GM12873 (cell line): ENCODE measurements around the gene RXRA.

ENCODE experiments used
- TF ChIP-seq, protein P1 (sequence below): IDR thresholded peaks from 2 replicates; pipeline ENCODE4 v1.5.1; 2012; ENCODE audit warnings: low read depth, mild to moderate bottlenecking, moderate library complexity, low read length, control low read depth; ENCODE audit not compliant: insufficient read depth; ENCODE audit errors: missing control alignments

RXRA gene

DNA sequence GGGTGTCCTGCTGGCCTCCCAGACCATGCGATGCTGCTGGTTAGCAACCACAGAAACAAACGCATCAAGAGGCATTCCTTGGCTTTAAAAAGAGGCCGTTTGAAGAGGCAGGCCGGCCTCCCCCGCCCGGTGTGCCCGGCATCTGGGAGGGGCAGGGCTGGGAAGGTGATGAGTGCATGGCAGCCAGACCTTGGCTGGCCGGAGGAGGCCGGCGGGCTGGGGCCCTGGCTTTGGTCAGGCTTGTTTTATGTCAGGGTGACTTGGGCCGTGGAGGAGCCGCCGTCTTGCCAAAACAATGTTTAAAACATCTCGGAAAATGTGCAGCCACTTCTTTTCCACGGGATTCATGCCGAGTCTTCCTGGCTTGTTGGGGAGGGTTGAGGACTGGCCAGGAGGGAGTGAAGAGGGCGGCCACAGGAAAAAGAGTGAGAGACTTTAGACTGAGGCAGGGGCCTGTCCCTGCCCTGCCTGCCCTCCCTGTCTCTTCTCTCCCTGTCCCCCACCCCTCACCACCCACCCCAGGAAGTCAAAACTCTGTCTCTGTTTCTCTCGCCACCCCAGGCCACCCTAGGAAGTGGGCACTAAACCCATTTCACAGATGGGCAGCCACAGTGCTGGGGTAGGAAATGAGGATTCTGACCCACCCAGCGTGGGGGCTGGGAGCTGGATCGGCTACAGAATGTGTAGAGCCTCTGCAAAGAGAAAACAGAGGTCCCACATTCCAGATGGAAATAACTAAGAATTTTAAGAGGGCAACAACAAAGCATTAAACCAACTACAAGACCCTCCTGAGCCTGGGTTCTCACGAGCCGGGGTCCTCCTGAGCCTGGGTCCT is 143.0 kb downstream of the RXRA start:
- TF ChIP-seq, protein P1, sequence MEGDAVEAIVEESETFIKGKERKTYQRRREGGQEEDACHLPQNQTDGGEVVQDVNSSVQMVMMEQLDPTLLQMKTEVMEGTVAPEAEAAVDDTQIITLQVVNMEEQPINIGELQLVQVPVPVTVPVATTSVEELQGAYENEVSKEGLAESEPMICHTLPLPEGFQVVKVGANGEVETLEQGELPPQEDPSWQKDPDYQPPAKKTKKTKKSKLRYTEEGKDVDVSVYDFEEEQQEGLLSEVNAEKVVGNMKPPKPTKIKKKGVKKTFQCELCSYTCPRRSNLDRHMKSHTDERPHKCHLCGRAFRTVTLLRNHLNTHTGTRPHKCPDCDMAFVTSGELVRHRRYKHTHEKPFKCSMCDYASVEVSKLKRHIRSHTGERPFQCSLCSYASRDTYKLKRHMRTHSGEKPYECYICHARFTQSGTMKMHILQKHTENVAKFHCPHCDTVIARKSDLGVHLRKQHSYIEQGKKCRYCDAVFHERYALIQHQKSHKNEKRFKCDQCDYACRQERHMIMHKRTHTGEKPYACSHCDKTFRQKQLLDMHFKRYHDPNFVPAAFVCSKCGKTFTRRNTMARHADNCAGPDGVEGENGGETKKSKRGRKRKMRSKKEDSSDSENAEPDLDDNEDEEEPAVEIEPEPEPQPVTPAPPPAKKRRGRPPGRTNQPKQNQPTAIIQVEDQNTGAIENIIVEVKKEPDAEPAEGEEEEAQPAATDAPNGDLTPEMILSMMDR = no peak

DNA sequence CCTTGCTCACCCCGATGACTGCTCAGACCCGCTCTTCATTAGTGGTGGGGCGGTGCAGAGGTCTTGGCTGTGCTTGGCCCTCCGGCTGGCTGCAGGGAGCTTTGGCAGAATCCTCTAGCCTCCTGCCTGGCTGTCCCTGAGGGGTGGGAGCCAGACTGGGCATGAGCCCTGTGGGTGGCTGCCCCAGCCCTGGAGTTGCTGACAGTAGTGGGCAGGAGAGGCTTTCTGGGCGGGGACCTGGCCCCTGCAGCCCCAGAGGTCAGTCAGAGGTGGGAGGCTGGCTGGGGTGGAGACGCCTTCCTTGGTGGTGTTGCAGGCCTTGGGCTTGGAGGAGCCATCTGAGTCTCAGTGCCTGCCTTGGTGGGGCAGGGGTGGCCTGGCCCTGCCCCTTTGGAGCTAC is 146.0 kb downstream of the RXRA start:
- TF ChIP-seq, protein P1 = no peak

DNA sequence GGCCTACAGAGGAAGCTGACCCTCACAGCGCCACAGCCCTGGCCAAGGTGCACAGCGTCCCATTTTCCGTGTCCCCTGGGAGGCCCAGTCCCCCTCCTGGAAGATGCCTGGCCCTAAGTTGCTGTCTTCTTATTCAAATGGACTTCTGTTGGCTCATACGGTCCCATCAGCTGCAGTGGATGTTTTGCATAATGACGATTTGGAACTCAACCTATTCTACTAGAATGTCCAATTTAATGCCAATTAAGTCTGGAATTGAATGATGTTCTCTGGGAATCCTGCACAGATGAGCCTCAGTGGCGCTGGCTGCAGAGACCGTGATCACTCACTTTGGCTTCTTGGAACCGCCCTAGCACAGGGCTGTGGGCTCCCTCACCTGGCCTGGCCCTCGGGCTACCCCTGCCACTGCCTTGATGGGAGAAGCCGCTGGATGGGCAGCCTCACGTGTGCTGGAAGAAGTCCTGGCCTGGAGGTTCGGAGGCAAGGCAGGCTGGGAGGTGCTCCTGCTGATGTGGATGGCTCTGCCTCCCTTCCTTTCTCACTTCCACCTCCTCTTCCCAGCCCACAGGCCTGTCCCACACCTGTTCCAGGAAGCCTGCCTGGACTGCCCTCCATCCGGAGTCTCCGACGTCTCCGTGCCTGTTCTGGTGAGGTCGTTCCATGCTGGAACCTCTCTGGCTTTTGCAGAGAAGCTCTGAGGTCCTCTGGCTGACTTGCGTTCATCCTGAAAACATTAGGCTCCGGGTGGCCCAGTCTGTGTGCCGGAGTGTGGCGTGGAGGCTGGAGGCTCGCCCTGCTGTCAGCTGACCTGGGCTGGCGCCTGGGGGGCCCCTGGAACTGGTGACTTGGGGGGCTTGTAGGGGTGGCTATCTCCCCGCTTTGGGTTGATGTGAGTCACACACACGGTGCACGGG is 147.1 kb downstream of the RXRA start:
- TF ChIP-seq, protein P1 = no peak

GRCh38 chr9:134474055-134474370 is 147.8 kb downstream of the RXRA start:
- TF ChIP-seq, protein P1 = no peak

DNA sequence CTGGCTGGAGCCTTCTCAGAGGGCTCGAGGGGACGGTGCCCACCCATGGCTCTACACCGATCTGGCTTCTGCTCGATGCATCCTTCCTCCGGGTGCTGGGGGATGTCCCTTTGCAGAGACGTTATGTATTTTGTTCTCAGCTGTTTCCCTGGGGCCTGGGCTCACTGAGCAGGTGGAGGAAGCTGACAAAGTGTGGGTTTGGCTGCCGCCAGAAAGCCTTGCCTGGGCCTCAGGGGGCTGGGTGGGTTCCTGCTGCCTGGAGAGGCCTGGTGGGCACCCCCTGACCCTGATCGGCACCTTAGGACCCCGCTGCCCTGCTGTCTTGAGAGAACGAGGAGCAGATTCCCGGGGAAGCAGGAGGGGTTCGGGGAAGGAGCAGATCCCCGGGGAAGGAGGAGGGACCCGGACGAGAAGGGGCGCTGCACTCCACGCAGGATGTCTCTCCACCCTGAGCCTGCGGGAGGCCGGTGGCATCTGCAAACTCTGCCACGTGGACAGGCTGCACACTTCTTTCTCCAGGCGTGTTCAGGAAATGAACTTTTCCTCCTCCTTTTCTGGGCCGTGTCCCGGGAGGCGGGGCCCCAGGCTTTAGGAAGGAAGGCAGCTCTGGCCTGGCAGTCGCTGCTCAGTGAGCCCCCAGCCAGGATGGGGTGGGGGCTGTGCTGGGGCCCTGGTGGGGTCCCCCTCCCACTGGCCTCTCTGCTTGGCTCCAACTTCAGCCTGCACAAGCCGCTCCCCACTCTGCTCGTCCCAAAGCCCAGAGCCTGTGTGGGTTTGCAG is 148.9 kb downstream of the RXRA start:
- TF ChIP-seq, protein P1 = no peak

DNA sequence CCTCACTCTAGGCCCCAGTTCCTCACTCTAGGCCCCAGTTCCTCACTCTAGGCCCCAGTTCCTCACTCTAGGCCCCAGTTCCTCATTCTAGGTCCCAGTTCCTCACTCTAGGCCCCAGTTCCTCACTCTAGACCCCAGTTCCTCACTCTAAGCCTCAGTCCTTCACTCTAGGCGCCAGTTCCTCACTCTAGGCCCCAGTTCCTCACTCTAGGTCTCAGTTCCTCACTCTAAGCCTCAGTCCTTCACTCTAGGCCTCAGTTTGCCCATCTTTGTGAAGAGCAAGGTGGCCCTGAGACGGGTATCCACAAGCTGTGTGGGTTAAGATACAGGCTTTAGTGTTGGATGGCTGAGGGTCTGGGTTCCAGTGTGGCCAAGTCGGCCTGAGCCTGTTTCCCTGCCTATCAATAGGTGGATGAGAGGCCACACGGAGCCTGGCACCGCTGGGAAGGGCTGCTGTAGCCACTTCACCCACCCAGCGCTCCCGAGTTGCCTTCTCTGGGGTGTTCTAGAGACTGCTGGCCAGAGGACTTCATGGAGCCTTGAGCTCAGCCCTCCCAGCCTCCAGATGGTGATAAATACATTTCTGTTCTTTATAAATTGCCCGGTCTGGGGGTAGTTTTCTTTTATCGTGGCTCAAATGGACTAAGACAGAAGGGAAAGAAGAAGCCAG is 150.2 kb downstream of the RXRA start:
- TF ChIP-seq, protein P1 = no peak

- TF ChIP-seq, protein P1 = no peak
These were observed 150.7 kb downstream of the RXRA start for GRCh38 chr9:134476942-134477335.
